Left lobe of liver (tissue), 2 donors: ENCODE data around the gene PDE11A. TPM values are rescaled to one million over a fixed set of nuclear protein-coding genes. Genes with fewer than 3 reads are reported as not detected.

Source experiments
- ATAC-seq: fragments of 200-7000 bp; cut with Tn5 transposase; one replicate; pipeline ENCODE4 v1.9.1; 2020; ENCODE audit warnings: mild to moderate bottlenecking, moderate library complexity
- DNase-seq: peaks from one replicate; pipeline ENCODE4 v3.0.0-alpha.2; 2020; ENCODE audit warnings: low spot score
- total RNA-seq: library from RNA; stranded (reverse); gene quantifications from one replicate; pipeline ENCODE4 v1.2.1, GENCODE V29; 2021
- donor health status: DM: no; HTN: no; CAD: no; lungs with moderate emphysema.
- donor health status: DM: no; HTN: yes; CAD: no.

The PDE11A gene
- total RNA-seq, 1 donor from 2014 or later: 3.9 TPM

DNA sequence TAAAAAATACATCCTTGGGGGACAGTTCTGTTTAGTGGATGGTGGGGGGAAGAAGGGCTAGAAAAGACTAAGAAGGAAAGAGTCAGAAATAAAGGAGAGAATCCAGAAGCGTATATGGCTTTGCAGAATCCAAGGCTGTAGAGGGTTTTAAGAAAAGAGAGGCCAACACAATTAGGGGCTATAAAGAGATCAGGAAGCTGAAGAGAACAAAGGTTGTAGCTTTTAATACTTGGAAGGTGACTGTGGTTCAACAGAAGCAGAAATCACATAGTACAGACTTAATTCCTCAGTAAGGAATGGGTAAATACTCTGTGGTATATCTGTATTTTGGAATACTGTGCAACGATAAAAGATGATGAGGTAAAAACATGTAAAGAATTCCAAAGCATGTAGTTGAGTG, 393.6 kb downstream of the PDE11A start:
- DNase-seq (no peak), ATAC-seq (no peak)

DNA sequence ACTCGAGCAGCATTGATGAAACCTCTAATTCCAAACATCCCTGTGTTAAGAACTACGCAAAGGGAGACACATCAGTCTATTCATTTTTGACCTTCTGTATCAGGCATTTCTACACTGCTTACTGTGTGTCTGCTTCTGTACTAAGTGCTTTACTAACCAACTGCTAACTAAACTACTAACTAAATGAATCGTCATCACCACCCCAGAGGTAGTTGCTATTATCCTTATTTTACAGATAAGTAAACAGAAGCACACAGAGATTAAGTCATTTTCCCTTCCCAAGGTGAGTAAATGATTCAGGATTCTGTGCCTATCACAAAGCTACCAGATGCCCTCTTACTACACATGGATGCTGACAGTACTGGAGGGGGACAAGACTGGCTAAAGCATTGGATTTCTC, 395.9 kb downstream of the PDE11A start:
- ATAC-seq: no peak
- no peak for DNase-seq

DNA sequence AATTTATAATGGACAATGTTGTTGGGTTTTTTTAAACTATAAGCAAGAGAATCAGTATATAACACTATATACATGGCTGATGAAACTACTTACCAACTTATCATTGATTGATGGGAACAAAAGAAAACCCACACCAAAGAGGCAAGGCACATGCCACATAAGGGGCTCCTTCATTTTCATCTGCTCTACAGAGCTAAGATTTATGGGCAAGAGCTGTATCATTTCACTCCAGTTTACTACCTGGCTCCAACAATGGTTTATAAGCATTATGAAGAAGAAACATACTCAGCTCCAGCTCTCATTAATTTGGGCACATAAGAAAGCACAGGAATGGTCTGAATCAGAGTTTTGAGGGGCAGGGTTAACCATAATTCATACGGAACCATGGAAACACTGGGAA, 396.8 kb downstream of the PDE11A start:
- no peak for DNase-seq
- ATAC-seq: no peak

DNA sequence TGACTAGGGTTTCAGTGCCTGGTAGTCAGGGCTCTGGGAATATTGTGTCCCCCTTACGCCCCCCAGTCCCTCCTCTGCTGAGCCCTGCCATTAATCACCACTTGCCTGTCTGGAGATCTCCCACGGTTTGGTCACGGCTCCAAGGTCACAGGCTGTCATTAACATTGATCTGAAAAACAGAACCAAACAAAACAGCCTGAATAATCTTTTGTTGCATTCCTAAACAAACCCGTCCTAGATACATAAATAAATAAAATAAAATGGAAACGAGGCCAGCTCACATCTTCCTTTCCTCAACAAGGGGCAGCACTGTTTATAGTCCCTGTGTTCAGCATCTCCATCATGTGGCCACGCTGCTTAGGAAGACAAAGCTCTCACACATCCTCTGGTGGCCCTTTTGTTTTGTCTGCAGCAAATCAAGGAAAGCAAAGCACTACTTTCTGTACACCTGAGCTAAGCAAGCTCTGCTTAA, 397.2 kb downstream of the PDE11A start:
- ATAC-seq (no peak), DNase-seq (no peak)

DNA sequence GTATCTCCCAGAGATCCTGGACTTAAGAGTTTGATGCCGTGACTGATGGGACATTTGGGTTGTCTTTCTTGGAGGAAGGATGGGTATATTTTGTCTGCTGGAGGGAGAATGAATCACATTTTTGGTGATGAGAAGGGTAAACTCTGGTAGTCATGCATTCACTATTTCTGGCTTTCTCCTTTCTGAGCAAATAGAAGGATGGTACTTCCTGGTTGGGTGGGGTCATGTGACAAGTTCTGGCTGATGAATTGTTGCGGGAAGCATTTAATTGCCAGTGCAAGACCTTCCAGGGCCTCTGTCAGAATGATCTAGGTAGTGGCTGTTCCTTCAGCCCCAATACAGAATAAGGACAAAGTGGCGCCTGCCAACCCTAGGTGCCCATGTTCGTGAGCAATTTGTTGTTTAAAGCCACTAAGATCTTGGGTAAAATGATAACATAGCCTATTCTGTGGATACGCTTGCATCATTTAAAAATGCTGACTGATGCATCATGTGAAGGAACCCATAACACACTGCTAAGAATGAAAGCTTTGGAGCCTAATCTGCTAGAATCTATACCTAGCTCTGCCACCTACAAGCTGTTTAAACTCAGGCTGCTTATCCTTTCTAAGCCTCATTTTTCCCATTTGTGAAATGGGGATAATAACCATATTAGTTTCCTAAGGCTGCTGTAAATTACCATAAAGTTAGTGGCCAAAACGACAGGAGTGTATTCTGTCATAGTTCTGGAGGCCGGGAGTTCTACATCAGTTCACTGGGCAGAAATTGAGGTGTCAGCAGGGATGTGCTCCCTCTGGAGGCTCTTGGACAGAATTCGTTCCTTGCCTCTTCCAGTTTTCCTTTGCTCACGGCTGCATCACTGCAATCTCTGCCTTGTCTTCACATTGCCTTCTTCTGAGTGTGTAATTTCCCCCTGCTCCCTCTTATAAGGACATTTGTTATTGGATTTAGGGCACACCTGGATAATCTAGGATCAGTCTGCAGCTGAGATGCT, 398.7 kb downstream of the PDE11A start:
- no peak for ATAC-seq

DNA sequence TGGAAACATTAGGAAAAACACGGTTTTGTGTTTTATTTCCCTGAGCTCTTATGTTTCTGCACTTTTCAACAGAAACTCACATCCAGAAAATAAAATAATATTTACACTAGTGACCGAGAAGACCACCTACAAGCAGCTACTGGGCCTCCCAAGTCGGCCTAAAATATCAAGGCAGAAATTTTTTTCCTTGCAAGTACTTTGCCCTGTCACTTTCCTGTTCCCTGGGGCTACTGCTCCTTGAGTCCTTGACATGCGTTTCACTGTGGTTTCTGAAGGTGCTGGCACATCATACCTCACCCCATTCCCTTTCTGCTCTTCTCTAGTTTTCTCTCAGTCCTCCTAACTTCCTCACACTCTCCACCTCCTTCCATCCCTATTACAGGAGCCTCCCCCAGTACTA, 400.9 kb downstream of the PDE11A start:
- no peak for DNase-seq
- ATAC-seq: no peak

More for the DNA sequence above, 398.7 kb downstream of the PDE11A start:
- DNase-seq: no peak

DNA sequence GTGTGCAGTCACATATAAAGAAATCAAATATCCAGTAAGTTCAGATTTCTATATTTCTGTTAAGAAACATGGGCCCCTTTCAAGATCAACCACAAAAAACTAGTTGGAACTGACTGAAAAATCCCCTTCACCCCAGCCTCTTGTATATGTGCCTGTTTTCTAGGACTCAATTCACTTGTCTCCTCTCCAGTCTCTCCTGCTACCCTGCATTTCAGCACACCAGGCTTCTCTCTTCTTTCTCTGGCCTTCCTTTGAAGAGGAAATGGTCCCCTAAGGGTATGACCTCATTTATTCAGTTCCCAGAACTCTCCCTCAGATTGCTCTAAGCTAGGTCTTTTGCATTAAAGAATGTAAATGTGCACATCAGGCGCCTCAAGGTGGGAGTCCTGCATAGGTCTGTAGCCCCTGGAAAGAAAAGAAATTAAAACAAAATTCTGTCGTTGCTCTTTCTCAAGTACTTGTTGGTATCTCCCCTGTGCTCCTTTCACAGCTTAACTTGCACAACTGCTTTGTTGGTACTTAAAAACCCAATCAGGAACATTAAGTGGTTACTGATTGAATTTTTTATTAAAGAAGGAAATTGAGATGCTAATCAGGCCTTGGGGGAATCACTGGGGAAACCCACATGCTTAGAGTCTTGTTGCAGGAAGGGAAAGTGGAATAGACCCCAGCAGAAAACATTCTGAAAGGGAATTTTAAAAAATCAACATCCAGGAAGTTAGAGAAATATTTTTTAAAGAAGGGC, 401.6 kb downstream of the PDE11A start:
- DNase-seq (no peak), ATAC-seq (no peak)

DNA sequence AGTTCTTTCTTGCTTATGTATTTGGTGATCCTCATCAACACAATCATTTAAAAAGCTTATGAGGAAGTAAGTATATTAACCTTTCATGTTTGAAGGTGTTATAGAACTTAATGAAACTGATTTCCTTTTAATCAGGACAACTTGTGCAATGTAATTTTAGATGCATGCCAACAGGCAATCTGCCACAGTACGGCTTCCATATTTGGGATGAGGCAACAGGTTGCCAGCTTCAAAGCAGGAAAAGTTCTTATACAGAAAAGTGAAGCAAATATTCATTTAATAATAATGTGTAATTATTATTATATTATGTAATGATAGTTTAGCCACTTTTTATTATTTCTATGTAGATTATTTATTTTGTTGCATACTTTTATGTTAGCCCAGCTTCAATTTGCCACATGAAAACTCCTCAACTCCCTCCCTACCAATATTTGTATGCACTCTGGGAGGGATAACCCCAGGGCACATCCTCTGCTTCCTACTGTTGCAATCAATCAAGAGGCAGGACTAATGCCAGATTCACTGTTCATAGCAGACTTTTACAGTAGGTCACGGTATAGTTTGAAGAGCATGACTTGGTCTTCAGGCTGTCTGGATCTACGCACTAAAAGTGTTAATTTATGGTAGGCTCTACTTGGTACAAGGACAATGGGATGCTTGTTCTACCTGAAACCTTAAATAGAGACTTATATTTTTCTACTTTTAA, 402.8 kb downstream of the PDE11A start:
- DNase-seq: no peak
- peak; percentile 71 for ATAC-seq

DNA sequence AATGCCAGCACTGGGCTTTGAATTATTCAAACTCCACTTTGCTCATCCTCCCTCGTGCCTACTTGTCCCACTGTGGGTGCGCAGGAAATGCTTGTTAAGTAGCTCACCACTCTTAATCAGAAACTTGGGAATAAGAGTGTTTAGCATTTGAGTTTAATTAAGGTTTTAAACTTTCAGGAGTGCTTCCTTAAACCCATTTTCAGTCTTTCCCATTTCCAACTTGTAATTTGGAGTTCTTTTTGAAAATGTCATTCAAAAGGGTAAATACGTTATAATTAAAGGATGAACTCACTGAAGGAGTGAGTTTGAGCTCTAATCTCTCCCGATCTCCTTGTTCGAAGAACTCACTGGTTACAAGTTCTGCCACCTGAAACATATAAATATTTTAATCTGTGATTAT, 403.4 kb downstream of the PDE11A start:
- DNase-seq (no peak), ATAC-seq (no peak)

DNA sequence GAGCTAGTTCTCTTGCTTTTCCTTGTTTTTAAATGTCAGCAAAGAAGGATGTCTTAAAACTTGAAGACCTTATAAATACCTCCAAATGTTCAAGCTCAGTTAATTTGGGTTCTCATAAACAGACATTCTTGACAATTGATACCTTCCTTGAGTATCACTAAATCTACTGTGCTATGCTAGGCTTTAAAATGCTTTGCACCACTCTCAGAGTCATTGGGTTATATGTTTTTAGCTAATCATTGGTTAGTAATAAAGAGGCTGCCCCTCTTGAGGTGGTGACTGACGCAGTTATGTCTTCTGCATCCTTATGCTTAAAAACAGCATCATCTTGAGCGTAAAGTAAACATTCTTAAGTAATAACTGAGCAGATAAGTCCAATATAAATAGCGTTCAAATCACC, 404.0 kb downstream of the PDE11A start:
- DNase-seq (no peak), ATAC-seq (no peak)

DNA sequence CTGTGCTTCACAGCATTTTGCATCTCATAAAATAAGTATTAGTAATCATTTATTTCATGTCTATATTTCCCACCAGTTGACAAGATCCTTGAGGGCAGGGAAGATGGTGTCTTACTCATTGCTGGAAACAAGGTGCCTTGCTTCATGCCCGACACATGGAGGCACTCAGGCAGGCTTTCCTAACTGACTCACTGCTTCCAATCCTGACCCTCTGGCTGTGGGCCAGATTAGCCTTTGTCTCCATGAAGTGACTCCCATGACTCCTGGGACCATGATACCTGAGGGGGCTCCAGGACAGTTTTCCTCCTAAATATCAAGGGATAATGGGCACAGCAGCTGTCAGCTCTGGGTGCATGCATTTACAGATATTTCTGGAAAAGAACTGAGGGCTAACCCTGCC, 405.0 kb downstream of the PDE11A start:
- no peak for DNase-seq
- ATAC-seq: no peak

DNA sequence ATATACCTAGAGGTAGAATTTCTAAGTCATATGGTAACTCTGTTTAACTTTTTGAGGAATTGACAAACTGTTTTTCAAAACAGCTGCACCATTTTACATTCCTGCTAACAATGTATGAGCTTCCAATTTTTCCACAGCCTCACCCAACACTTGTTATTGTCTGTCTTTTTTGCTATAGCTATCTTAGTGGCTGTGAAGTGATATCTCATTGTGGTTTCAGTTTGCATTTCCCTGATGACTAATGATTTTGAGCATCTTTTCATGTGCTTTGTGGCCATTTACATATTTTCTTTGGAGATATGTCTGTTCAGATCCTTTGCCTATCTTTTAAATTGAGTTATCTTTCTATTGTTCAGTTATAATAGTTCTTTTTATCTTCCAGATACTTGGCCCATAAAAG, 406.2 kb downstream of the PDE11A start:
- DNase-seq: no peak
- ATAC-seq: no peak

DNA sequence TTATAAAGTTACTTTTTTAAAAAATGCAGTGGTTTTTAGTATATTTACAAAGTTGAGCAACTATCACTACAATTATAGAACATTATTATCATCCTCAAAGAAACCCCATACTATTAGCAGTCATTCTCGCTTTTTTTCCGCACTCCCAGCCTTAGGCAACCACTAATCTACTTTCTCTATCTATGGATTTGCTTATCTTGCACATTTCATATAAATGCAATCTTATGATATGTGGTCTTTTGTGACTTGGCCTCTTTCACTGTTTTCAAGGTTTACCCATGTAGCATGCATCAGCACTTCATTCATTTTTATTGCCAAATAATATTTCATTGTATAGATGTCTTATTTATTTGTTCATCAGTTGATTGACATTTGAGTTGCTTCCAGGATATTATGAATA, 406.6 kb downstream of the PDE11A start:
- DNase-seq (no peak), ATAC-seq (no peak)

DNA sequence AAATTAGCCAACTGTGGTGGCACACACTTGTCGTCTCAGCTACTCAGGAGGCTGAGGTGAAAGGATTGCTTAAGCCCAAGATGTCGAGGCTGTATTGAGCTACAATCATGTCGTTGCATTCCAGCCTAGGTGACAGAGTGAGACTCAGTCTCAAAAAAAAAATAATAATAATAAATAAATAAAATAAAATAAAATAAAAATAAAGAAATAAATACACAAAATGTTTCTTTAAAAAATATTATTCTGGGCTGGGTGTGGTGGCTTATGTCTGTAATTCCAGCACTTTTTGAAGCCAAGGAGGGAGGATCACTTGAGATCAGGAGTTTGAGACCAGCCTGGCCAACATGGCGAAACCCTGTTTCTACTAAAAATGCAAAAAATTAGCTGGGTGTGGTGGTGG, 407.2 kb downstream of the PDE11A start:
- no peak for ATAC-seq
- no peak for DNase-seq

DNA sequence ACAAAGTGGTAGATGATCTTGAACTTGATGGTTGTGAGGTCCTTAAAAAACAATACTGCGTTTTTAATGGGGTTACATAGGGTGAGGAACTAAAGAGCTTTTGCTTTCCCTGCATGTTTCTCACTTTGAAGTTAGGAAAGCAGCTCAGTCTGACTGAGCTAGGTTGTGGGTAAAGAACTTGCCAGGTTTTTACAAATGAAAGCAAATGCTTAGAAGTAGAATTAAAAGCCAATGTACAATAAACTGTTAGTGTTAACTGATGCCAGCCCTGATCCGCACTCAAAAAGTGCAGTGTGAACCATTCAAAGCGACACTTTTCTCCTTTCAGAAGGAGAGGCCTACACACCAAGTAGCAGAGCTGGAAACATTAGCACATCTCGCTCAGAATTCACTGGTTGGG, 409.7 kb downstream of the PDE11A start:
- no peak for ATAC-seq
- DNase-seq: no peak

DNA sequence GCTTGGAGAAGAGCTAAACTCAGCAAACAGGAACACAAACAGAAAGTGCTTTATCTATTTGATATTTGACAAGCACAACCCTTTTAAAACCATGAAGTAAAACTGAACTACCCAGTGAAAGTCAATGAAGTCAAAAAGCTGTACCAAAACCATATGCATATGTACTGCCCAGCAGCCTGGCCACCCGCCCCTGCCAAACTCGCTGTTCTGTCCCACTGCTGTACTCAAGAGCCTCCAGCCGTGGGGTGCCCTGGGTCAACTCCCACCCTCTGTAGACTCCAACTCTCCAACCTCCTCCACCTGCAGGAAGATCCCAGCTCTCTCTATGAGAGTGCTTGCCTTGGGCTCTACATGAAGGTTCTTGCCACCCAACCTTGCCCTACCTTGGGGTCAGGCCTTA, 411.8 kb downstream of the PDE11A start:
- ATAC-seq (no peak), DNase-seq (no peak)

DNA sequence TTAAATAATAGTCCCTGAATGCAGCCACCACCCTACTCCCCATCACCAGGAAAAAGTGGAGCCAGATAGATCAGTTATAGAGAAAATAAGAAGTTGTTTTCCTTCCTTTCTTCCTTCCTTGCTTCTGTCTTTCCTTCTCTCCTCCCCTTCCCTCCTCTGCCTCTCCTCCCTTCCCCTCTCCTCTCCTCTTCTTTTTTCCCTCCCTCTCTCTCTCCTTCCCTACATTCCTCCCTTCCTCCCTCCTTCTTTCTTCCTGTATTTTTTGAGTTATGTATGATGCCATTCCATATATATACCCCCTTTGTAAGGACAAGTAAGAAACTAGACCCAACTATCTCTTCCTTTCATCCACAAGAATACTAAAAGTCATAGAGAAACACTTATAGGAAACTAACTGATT, 414.3 kb downstream of the PDE11A start:
- no peak for ATAC-seq
- no peak for DNase-seq

DNA sequence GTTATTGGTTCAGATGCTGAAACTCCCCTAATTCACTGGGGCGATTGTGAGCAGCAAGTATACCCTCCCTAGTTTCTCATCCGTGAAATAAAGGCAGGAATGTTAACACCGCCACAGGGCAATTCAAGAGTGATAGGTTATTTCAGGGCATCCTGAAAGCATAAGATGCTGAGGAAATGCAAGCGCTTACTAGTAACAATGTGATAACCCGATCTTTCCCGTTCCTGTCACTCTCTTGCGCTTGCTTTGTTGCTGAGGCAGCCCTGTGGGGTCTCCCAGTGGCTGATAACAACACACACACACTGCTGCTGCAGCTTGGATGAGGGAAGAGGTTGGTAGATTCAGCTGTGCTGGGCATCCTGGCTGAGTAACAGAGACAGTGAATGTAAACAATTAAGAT, 420.7 kb downstream of the PDE11A start:
- DNase-seq (no peak), ATAC-seq (peak; percentile 54)

DNA sequence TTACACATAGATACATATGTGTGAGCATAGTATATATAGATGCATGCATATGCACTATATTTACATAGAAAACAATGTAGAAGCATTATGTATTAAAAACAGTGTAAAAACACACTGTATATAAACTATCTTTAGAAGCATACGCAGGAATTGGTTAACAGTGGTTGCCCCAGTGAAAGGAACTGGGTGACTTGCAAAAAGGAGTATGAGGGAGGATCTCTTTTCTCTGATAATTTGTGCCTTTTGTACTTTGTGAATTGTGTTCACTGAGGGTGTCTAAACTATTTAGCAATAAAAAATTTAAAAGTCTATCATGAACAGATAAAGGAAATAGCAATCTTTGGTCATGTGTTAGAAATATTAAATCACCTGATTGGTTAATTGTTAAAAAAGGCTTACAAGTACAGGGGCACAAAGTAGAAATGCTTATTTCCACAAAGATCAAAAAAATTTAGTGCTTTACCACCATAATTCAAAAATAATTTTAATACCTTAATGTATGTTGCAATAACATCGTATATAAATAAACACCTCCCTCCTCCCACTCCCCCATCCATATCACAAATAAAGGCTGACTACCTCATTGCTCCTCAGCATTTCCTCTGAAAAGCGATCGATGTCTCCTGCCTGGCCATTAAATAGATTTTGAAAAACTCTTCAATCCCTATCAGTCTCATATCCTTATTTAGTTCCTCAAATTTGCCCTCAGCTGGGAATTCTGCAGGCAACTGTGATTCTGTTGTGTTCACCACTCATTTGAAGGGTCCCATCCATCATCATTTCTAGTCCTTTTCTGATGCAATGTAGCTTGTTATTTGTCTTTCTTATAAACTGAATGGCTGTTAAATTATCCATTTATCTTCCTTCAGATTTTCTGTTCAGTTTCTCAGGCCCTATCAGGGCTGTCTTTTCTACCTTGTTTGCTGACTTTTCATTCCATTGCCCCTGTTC, 422.7 kb downstream of the PDE11A start:
- ATAC-seq (no peak), DNase-seq (no peak)

DNA sequence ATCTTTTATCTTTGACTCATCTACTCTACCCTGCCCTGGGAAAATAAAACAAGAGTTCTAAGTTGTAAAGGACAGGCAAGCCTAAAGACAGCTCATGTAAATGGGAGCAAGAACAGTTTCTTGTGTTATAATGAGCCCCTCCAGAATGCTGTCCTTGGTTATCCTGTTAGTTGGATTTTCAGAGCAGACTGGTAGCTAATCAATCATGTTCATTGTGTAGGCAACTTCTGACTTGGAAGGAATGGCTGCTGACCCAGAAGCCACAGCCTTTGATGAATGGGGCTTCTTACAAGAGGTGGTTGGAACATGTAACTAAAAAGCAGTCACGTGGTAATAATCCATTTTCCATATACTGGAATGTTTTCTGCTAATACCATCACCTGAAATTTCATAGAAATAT, 425.8 kb downstream of the PDE11A start:
- ATAC-seq (no peak), DNase-seq (no peak)
